CD4-positive, alpha-beta T cell (primary cell): ENCODE results near the gene NFATC1. TPM values are rescaled to one million over a fixed set of nuclear protein-coding genes. Genes with fewer than 3 reads are reported as not detected.

Experiments
- ATAC-seq: fragments of 200-7000 bp; cut with Tn5 transposase; one replicate; pipeline ENCODE4 v1.10.0; 2022; ENCODE audit warnings: mild to moderate bottlenecking; ENCODE audit not compliant: poor library complexity
- CTCF ChIA-PET: fragments of 350-600 bp; sonication (Branson Sonifier 250); formaldehyde crosslinking; loops from one replicate; lab custom pipeline; 2021; ENCODE audit warnings: antibody characterized with exemption, inconsistent platforms; lab: Charles Lee
- POLR2A ChIA-PET: fragments of 350-600 bp; sonication (Branson Sonifier 250); formaldehyde crosslinking; loops from one replicate; lab custom pipeline; 2021; ENCODE audit warnings: antibody characterized with exemption, inconsistent platforms; lab: Charles Lee
- DNase-seq, 14 experiments: peaks; one replicate each; pipeline ENCODE4 v3.0.0-alpha.2; 2013 to 2020; ENCODE audit warnings: mixed read lengths in 2 of 14
- H3K27ac ChIP-seq, 2 donors: one replicate each; pipeline versions ENCODE4 v1.5.1 to v1.7.0; 2013; ENCODE audit warnings: low read length in 2 of 2, low read depth in 1 of 2, mild to moderate bottlenecking in 1 of 2
- H3K27me3 ChIP-seq, 2 experiments: 1 replicate in 1 of 2; 2 replicates in 1 of 2; pipeline versions ENCODE4 v1.6.1 to v1.7.0; 2013; ENCODE audit warnings: low read length in 2 of 2, control low read depth in 1 of 2, mild to moderate bottlenecking in 1 of 2, moderate library complexity in 1 of 2; ENCODE audit not compliant: insufficient read depth in 2 of 2, control insufficient read depth in 1 of 2
- H3K36me3 ChIP-seq: one replicate; pipeline ENCODE4 v1.6.1; 2013; ENCODE audit warnings: low read length, control low read depth; ENCODE audit not compliant: insufficient read depth
- H3K4me1 ChIP-seq: one replicate; pipeline ENCODE4 v1.6.1; 2013; ENCODE audit warnings: low read length, control low read depth; ENCODE audit not compliant: insufficient read depth
- H3K4me3 ChIP-seq: one replicate; pipeline ENCODE4 v1.5.1; 2013; ENCODE audit warnings: mild to moderate bottlenecking, low read length, moderate library complexity
- H3K9me3 ChIP-seq, 2 experiments: 1 replicate in 1 of 2; 2 replicates in 1 of 2; pipeline versions ENCODE4 v1.6.1 to v1.7.0; 2013; ENCODE audit warnings: low read length in 2 of 2, mild to moderate bottlenecking in 2 of 2, control low read depth in 1 of 2, moderate library complexity in 1 of 2; ENCODE audit not compliant: control insufficient read depth in 1 of 2, insufficient read depth in 1 of 2
- H3K27ac Mint-ChIP-seq: one replicate; pipeline ENCODE4 v1.8.0; 2020; ENCODE audit warnings: mixed read lengths
- H3K27me3 Mint-ChIP-seq: one replicate; pipeline ENCODE4 v1.8.0; 2021; ENCODE audit warnings: mixed read lengths
- H3K36me3 Mint-ChIP-seq: one replicate; pipeline ENCODE4 v1.8.0; 2021; ENCODE audit warnings: low read depth, mixed read lengths
- H3K4me1 Mint-ChIP-seq: one replicate; pipeline ENCODE4 v1.8.0; 2021; ENCODE audit warnings: low read depth, mixed read lengths
- H3K4me3 Mint-ChIP-seq: one replicate; pipeline ENCODE4 v1.8.0; 2020; ENCODE audit warnings: mild to moderate bottlenecking, mixed read lengths
- H3K9me3 Mint-ChIP-seq: one replicate; pipeline ENCODE4 v1.8.0; 2020; ENCODE audit warnings: mixed read lengths
- intact Hi-C, 2 experiments: fragments of 100-400 bp; cut with DNase I in 1 of 2; cut with micrococcal nuclease in 1 of 2; formaldehyde crosslinking; loops; one replicate each; pipeline versions ENCODE4 v1.15.1 to v1.9.0; 2023 to 2025; cut with DNase I, micrococcal nuclease
- total RNA-seq, 174 experiments: library from RNA in 2 of 174; stranded (reverse) in 2 of 174; gene quantifications; one replicate each; pipeline ENCODE4 v1.2.3 and lab custom pipeline; 2021 to 2026
- TF ChIP-seq, protein P1 (sequence below): fragments of 200-600 bp; IDR thresholded peaks from one replicate; pipeline ENCODE4 v1.8.0; 2022; ENCODE audit warnings: antibody characterized with exemption, mild to moderate bottlenecking

NFATC1 gene
- total RNA-seq, 2 experiments from 2014 or later, result 107 to 113 TPM

DNA sequence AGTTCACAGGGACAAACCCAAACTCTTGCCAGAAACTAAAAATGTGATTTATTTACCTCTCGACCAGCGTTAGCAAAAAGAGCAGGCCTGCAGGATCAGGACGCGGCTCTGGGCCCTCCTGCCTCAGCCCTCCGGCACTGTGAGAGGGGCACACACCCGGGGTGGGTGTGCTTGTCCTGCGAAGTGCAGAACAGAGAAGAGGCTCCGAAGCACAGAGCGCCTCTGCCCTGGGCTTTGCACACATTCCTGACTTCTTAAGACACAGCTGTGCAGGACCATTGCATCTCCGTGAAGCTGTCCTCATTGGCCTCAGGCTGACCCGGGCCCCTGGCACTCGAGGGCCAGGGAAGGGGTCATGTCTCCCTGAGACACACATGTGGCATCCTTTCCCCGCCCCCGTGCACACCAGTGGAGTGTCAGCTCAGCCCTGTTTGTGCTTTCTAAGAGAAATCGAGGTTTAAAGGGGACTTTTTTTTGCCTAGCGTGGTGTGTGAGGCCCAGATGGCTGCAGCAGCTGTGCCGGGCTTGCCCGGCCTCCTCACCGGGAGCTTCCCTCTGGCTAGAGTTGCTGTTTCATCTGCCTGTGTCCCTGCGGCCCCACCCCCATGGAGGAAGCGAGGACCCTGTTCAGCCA is 9.9 kb upstream of the NFATC1 start:
- no peaks in the 10 kb centered on the region for H3K9me3 Mint-ChIP-seq
- TF ChIP-seq, protein P1, sequence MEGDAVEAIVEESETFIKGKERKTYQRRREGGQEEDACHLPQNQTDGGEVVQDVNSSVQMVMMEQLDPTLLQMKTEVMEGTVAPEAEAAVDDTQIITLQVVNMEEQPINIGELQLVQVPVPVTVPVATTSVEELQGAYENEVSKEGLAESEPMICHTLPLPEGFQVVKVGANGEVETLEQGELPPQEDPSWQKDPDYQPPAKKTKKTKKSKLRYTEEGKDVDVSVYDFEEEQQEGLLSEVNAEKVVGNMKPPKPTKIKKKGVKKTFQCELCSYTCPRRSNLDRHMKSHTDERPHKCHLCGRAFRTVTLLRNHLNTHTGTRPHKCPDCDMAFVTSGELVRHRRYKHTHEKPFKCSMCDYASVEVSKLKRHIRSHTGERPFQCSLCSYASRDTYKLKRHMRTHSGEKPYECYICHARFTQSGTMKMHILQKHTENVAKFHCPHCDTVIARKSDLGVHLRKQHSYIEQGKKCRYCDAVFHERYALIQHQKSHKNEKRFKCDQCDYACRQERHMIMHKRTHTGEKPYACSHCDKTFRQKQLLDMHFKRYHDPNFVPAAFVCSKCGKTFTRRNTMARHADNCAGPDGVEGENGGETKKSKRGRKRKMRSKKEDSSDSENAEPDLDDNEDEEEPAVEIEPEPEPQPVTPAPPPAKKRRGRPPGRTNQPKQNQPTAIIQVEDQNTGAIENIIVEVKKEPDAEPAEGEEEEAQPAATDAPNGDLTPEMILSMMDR, result no peak

DNA sequence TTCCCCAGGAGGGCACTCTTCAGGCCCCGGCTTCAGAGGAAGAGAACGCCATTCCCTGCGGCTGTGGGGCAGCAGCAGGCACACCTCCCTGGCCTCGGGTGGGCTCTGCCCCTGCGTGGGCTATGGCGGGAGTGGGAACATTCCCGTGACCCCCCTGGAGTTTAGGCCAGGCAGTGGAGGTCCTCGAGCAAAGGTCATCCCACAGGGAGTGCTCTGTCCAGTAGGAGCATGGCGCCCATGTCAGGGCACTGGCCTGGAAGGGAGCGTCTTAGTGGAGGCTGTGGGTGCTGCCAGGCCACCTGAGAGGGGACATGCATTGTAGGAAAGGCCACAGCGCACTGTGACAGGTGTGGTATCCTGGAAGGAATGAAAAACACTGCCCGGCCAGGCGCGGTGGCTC is 9.2 kb upstream of the NFATC1 start:
- Mint-ChIP-seq H3K4me3 (no peak overlapping the region), H3K27ac (no peak overlapping the region), H3K36me3 (no peaks in the 10 kb centered on the region), H3K9me3 (no peaks in the 10 kb centered on the region), H3K27me3 (no peaks in the 10 kb centered on the region), H3K4me1 (peaks cover 20% of the 10 kb centered on the region)
- ChIA-PET POLR2A (no interaction called here), CTCF (interaction anchor here (0.7 kb wide), 1 partner anchor 14 kb away, joined by 5 read pairs; no protein-coding TSS in a partner anchor)
- intact Hi-C loops, result no loop called here
- no peaks in the 10 kb centered on the region for H3K9me3 ChIP-seq
- no peaks in the 10 kb centered on the region for H3K27me3 ChIP-seq
- no peak overlapping the region for H3K27ac ChIP-seq
- peaks cover 7% of the 10 kb centered on the region for H3K4me1 ChIP-seq
- TF ChIP-seq, protein P1, result no peak
- H3K4me3 ChIP-seq, result no peak overlapping the region
- ATAC-seq, result no peak
- DNase-seq, result peak in 1 of 14 experiments; percentile 31
- H3K36me3 ChIP-seq, result no peaks in the 10 kb centered on the region

More for the DNA sequence above, 9.9 kb upstream of the NFATC1 start:
- H3K36me3 ChIP-seq, result no peaks in the 10 kb centered on the region
- CTCF ChIA-PET, result no interaction called here
- intact Hi-C loops, result no loop called here
- no peaks in the 10 kb centered on the region for H3K27me3 ChIP-seq
- H3K4me3 Mint-ChIP-seq, result no peak overlapping the region
- DNase-seq, result peak in 1 of 14 experiments; percentile 31
- no peak overlapping the region for H3K4me3 ChIP-seq
- H3K27ac ChIP-seq, result no peak overlapping the region
- H3K36me3 Mint-ChIP-seq, result no peaks in the 10 kb centered on the region
- H3K27ac Mint-ChIP-seq, result no peak overlapping the region
- H3K4me1 ChIP-seq, result peaks cover 9% of the 10 kb centered on the region
- no peaks in the 10 kb centered on the region for H3K27me3 Mint-ChIP-seq
- POLR2A ChIA-PET, result no interaction called here
- H3K4me1 Mint-ChIP-seq, result peaks cover 16% of the 10 kb centered on the region
- ATAC-seq, result no peak
- no peaks in the 10 kb centered on the region for H3K9me3 ChIP-seq

DNA sequence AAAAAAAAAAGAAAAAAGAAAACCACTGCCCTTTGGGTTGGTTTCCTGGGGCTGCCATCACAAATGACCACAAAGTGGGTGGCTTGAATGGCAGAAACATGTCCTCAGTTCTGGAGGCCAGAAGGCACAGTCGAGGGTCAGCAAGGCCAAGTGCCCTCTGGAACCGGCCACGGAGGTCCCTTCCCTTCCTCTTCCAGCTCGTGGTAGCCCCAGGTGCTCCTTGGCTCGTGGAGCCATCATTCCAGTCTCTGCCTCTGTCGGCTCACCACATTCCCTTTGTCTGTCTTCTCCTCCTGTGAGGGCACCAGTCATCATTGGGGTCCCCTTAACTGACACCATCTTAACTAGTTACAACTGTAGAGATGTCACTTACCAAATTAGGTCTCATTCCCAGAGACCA is 8.5 kb upstream of the NFATC1 start:
- H3K27me3 ChIP-seq, result no peaks in the 10 kb centered on the region

More for the DNA sequence above, 8.5 kb upstream of the NFATC1 start:
- Mint-ChIP-seq H3K36me3 (no peaks in the 10 kb centered on the region), H3K27me3 (no peaks in the 10 kb centered on the region), H3K27ac (no peak overlapping the region), H3K4me3 (no peak overlapping the region), H3K9me3 (no peaks in the 10 kb centered on the region), H3K4me1 (peaks cover 24% of the 10 kb centered on the region)
- Histone ChIP-seq H3K36me3 (no peaks in the 10 kb centered on the region), H3K27ac (no peak overlapping the region), H3K9me3 (no peaks in the 10 kb centered on the region), H3K4me3 (no peak overlapping the region), H3K4me1 (peaks cover 7% of the 10 kb centered on the region)
- TF ChIP-seq, protein P1, result no peak
- ATAC-seq (no peak), DNase-seq (peak in 1 of 14 experiments; percentile 29)
- intact Hi-C loops, result no loop called here
- ChIA-PET CTCF (interaction anchor here (0.7 kb wide), 1 partner anchor 14 kb away, joined by 5 read pairs; no protein-coding TSS in a partner anchor), POLR2A (interaction anchor here (1.0 kb wide), 1 partner anchor 136 kb away, joined by 3 read pairs; no protein-coding TSS in a partner anchor)
